ENCODE results near the gene NFKBIE.

NFKBIE gene

DNA sequence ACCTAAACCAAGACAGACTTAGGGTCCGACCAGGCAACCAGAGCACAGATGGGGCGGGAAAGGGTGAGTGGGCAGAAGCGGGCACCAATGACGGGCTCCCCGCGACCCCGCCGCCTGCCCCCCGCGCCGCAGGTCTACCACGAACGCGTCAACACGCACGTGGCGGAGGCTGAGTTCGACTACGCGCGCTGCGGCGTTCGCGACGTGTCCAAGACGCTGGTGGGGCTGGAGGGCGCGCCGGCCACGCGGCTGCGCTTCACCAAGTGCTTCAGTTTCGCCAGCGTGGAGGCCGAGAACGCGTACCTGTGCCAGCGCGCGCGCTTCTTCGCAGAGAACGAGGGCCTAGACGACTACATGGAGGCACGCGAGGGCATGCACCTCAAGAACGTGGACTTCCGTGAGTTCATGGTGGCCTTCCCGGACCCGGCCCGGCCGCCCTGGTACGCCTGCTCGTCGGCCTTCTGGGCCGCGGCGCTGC lies 10.0 kb upstream of the NFKBIE start:
- DNase-seq (ENCODE audit: low read depth in 2 of 3, low spot score in 1 of 3) = no peak

DNA sequence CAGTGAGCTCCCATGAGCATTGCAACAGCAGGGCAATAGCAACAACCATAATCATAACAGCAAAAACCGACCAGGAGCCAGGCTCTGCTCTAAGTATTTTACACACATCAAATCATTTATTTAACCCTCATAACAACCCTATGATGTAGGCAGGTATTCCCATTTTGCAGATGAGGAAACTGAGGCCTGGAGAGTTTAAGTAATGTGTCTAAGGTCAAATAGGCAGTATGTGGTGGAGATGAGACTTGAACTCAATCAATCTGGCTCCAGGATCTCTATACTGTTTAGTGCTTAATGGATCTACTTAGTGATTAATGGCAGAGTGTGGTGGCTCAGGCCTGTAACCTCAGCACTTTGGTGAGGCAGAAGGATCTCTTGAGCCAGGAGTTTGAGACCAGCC lies 8.3 kb upstream of the NFKBIE start:
- no peak for DNase-seq (ENCODE audit: low read depth in 2 of 3, low spot score in 1 of 3)

DNA sequence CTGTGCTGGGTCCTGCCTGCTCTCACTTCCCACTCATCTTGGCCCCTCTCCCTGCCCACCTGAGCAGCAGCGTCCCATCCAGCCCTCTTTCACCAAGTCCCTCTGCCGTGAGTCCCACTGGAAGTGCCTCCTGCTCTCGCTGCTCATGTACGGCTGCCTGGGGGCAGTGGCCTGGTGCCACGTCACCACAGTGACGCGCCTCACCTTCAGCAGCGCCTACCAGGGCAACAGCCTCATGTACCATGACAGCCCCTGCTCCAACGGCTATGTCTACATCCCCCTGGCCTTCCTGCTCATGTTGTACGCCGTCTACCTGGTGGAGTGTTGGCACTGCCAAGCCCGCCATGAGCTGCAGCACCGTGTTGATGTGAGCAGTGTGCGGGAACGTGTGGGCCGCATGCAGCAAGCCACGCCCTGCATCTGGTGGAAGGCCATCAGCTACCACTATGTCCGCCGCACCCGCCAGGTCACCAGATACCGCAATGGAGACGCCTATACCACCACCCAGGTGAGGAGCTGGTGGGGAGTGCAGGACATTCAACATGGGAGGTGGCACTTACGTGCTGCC lies 7.7 kb upstream of the NFKBIE start:
- DNase-seq (ENCODE audit: low read depth in 2 of 3, low spot score in 1 of 3) = no peak

DNA sequence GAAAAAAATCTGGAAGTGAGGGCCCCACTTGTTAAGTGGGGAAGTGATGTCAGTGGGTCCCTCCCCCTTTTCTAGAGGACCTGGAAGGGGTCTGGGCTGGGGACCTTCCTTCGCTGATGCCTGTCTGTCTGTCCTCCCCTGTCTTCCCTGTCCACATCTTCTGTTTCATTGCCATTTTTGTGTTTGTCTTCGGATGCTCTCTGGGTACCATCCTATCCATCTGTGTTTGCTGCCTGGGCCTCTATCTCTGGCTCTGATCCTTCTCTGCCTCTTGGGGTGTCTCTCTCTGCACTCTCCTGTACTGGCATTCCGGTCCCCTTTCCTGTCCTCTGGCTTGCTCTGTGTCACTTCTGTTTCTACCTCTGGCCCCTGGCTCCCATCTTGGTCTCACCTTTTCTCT lies 7.2 kb upstream of the NFKBIE start:
- no peak for DNase-seq (ENCODE audit: low read depth in 2 of 3, low spot score in 1 of 3)

DNA sequence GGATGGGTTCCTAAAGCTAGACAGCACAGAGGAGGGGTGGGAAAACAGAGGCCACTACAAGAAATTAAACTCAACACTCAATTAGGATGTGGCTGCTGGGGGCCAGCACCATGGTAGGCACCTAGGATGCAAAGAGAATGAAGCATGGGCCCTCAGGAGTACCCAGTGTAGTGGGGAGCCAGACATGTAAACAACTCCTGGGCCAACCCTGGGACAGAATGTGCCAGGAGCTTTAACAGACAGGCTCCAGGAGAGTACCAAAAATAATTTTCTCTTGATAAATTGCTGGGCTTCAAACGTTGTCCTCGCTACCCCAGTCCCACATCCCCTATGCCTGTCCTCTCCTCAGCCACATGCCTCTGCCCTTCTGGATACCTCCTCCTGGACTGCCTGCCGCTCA lies 6.6 kb upstream of the NFKBIE start:
- no peak for DNase-seq (ENCODE audit: low read depth in 2 of 3, low spot score in 1 of 3)

DNA sequence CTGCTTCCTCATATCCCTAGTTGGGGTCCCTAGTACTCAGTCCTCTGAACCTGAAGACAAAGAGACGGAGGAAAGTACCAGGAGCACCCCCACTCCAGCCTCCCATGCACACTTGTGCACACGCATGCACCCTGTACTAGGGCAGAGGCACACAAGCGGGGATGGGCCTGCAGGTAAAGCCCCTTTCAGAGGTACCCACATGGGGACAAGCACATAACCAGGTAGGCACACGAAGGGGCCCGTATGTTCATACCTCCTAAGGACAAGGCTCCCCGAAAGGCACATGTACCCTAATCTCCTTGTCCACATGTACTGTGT lies 6.0 kb upstream of the NFKBIE start:
- DNase-seq (ENCODE audit: low read depth in 2 of 3, low spot score in 1 of 3) = no peak

DNA sequence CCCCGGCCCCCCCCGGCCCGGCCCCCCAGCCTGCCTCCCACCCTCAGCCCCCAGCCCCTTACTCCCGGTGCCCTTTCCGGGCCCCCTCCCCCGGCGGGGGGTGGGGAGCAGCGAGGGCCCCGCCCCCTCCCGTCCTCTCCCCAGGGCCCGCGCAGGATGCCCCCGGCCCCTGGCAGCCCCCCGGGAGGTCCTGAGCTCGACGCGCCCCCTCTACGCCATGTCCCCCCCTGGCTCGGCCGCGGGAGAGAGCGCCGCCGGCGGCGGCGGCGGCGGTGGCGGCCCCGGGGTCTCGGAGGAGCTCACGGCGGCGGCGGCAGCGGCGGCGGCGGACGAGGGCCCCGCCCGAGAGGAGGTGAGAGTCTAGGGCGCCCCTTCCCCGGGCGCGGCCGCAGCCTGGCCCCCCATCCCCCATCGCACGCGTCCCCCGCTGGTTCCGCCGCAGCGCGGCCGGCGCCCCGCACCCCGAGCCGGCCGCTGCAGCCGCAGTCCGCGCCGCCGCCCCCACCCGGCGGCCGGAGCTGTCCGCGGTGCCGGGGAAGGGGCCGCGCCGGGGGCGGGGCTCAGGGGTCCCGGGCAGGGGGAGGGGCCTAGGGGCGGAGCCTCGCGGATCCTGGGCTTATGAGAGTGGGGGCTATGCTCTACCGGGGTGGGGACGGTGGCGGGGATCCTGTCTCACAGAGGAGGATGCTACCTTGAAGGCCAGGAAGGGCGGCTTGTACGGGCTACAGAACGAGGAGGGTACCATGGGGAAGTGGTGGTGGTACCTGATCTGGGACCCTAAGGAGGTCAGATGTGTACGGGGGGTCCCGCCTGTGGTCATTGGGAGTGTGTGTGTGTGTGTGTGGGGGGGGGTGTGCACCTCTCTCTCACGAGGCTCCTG lies 5.4 kb upstream of the NFKBIE start:
- DNase-seq (ENCODE audit: low read depth in 2 of 3, low spot score in 1 of 3) = no peak

DNA sequence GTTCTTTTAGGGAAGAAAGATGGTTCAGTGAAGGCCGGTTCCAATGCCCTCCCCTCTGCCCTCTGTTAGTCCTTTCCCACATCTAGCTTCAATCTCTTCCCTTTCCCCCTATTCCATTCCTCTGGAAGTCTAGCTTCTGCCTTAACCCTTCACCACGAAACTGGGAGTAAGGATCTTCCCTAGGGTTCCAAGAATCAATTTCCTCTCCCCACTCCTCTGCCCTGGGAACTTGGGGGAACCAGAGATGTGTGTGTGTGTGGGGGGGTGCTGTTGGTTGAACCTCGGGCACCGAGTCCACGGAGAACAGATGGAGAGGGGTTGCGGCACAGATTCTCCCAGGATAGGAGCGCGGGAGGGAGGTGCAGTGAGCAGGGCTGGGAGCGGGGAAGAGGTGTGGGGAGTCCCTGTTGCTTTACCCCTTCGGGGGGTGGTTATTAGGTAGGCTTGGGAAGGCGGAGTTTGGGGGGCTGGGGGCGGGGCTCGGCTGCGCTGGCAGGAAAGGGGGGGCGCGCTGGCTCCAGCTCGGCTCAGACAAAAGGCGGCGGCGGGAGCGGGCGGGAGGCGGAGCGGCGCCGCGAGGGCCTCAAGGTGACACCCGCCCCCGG lies 4.7 kb upstream of the NFKBIE start, which contains the start of gene TMEM151B:
TMEM151B (plus strand) TSS at position 530 of the 605 bp plus-strand sequence. CDS start 293 bp downstream, outside the sequence.
- DNase-seq (ENCODE audit: low read depth in 2 of 3, low spot score in 1 of 3) = no peak

DNA sequence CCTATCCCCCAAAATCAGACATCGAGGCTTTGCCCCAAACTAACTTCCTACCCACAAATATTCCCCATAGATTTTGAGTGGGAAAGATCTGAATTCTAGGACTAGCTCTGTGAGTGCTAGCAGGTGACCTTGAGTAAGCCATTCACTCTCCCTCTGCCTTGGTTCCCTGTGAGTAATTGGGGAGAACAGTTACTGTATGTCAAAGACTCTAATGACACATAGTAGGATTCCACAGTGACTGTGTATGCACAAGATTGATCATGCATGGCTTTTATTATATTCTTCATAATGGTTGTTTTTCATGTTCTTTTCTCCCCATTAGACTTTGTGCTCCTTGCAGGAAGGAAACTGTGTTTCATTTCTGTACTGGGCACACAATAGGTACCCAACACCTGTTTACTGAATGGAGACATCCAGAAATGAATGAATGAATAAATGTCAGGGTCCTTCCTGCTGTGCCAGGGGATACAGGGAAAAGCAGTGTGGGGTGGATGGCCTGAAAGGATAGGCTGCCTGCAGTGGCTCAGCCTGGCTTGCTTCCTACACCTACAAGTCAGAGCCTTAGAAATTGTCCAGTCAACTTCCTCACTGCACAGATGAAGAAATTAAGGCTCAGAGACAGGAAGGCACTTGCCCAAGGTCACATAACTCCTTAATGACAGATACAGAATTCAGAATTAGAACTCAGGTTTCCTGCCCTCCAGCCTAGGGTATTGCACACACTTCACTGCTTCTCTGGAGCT lies 4.0 kb upstream of the NFKBIE start:
- DNase-seq (ENCODE audit: low read depth in 2 of 3, low spot score in 1 of 3) = no peak

DNA sequence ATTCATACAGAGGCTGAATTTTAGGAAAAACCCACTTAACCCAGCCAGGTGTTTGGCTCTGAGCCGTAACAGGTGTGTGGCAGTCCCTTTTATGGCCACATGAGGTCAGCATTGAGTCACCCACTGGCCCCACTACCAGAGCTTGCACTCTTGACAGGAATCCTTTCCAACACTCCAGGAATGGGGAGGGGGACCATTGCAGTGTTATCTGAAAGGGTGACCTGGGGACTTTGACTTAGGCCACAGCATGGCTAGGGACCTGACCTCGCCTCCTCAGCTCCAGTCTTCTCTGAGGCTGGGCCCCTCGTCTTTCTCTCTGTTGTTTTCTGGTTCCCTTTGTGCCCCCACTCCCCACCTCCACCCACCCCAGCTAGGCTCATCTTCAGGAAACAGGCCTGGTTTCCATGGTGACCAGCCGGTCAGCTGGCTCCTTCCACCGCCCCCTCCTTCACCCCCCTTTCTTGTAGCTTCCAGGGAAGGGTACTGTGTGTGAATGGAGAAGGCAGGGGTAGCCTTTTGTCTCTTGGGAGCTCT lies 2.8 kb upstream of the NFKBIE start:
- peak; percentile 40 to 69 (median 40) for DNase-seq (ENCODE audit: low read depth in 2 of 3, low spot score in 1 of 3)

DNA sequence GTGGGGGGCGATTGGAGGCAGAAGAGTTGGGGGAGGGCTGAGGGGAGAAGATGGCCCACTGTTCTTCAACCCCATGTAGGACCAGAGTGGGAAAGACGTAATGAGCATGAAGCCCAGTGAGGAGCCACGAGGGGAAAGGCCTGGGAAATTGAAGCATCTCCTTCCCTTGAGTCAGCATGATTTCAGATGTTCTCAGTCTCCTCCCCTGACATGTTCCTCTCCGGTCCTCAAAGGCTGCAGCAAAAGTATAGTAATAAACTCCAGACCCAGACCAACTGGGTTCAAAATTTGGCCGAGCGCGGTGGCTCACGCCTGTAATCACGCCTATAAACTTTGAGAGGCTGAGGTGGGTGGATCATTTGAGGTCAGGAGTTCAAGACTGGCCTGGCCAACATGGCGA lies 1.9 kb upstream of the NFKBIE start:
- DNase-seq (ENCODE audit: low read depth in 2 of 3, low spot score in 1 of 3) = no peak

DNA sequence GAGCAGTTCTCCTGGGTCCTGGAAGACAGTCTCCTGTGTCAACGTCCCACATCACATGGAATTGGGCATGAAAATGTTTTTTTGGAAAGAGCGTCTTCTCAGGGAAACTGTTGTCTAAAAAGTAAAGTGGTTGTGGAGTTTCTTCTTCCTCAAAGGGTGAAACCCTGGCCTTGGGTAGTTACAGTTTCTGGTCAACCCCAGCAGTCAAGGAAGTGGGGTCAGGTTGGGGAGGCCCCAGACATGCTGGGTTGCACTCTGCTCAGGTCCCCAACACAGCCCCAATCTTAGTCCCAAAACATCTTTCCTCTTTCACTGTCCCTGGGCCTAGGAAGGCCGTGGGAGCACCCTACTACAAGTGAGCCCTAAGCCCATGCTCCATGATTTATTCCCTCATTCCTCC lies 996 bp upstream of the NFKBIE start:
- DNase-seq (ENCODE audit: low read depth in 2 of 3, low spot score in 1 of 3) = no peak

DNA sequence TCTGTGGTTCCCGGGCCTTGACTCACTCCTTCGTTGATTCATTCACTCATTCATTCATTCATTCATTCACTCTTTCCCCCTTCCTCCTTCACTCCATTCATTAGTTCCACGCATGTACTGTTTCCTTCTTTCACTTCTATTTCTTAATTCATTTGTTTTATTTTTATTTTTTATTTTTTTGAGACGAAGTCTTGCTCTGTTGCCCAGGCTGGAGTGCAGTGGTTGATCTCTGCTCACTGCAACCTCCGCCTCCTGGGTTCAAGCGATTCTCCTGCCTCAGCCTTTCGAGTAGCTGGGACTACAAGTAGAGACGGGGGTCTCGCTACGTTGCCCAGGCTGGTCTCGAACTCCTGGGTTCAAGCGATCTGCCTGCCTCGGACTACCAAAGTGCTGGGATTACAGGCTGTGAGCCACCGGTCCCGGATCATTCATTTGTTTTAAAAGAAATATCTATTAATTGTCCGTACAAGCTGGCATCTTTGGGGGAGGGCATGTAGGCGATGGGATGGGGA lies 427 bp upstream of the NFKBIE start:
- no peak for DNase-seq (ENCODE audit: low read depth in 2 of 3, low spot score in 1 of 3)

DNA sequence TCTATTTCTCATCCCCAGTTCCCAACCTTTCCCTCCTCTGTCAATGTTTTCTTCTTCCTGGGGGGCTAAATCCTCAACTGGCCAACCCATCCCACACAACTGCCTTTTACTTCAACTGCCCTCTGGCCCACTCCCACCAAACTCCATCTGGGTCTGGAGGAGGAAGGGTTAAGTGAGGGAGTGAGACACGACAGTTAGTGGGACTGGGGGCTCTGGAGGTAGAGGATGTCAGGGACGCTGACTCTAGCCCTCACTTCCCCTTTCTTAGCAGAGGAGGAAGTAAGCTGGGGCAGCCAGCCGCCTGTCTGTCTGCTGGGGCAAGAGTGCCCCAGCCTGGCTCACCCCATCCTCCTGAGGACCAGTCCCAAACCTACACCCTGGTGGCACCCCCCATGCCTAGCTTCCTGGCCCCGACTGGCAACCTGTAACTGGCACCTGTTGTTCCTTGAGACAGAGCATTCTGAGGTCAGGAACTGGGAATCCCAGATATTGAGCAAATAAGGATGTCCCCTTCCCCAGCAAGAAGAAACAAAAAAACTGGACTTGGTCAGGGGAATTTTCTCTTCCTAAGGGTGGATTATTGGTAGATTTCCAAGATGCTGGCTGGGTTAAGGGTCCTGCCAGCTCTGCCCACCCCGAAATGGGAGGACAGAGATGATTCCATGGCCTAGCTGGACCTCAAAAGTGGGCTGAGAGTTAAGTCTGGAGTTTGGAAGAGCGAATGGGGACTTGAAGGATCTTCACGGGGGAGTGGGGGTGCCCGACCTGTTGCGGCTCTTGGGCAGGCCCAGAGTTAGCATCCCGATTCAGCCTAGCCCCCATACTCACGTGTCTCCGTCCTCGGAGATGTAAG lies 971 bp downstream of the NFKBIE start:
- DNase-seq (ENCODE audit: low read depth in 2 of 3, low spot score in 1 of 3) = no peak

DNA sequence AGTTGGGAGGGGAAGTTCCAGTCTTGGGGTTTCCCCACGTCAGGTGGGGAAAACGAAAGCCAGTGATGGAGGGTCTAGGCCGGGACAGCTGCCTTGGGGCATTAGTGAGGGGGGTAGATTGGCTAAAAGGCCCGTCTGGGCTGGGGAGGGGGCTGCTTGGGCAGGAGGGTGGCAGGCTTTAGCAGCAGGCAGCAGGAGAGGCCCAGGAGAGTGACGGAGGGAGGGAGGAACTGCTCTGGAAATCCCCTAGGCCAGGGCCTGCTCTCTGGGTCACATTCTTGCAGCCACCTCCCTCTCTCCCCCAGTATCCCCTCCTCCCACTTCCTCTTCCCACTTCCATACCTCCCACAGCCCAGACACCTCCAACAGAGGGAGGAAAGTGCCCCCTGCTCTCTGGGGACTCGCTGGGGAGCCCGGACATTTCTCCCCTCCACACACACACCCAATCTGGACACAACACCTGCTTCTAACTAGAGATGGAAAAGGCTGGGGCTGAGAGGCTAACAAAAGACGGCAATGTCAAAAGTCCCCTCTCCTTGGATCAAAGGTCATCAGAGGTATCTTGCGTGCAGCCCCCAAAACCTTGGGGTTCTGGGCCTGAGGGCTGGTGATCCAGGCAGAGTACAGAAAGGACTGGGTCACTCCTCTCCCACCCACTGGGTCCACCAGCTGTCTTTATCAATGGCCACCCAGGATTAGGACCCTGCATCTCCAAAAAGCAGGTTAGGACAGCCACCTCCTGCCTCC lies 1.8 kb downstream of the NFKBIE start:
- DNase-seq (ENCODE audit: low read depth in 2 of 3, low spot score in 1 of 3) = no peak

DNA sequence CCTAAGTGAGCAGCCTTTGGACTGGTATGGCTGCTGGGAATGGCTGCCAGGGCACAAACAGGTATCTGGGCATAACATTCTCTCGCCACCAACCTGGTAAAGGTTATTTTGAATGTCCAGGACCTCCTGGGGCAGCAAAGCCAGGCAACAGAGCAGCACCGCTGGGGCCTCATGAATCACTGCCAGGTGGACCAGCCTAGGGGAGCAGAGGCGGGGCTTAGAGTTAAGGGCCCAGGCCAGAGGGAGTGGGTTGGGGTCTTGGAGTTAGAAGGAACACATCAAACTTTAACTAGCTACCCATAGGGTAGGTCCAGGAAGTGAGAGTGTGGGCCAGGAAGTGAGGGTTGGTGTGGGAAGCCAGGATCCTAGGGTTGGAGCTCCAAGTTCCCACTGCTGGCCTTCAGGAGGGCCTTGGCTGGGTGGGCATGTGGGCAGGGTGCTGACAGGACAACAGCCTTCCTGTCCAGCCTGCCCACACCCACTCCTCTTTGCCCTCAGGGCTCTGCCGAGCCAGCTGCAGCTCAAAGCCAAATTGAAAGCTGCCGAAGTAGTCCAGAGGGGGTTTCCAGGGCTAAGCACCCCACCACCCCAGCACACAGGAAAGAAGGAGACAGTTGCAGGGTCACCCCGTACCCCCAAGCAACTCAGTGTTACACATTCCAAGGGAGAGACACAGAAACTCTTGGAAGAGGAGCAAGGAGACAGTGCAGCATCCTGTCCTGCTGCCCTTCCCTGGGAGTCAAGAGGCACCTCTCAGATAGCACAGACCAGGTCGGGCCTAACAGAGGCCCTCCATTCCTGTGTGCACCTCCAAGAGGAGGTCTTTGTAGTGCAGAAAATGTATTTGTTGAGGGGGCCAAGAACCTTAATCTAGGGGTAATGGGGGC lies 2.6 kb downstream of the NFKBIE start:
- no peak for DNase-seq (ENCODE audit: low read depth in 2 of 3, low spot score in 1 of 3)

DNA sequence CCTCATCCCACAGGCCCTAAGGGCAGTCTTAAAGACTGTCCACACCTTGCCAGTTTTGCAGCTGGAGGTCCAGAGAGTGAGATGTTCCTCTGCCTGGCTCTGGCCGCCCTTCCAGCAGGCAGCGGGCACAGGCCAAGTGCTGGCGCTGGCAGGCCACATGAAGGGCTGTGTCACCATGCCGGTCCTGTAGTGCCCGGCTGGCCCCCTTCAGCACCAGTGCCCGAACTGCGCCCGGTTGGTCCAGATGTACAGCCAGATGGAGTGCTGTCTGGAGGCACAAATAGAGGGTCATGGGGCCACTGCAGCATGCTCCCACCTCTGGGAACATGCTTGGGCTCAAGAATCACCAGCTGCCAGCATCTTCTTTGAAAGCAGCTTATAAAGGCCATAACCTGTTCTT lies 3.8 kb downstream of the NFKBIE start:
- no peak for DNase-seq (ENCODE audit: low read depth in 2 of 3, low spot score in 1 of 3)

DNA sequence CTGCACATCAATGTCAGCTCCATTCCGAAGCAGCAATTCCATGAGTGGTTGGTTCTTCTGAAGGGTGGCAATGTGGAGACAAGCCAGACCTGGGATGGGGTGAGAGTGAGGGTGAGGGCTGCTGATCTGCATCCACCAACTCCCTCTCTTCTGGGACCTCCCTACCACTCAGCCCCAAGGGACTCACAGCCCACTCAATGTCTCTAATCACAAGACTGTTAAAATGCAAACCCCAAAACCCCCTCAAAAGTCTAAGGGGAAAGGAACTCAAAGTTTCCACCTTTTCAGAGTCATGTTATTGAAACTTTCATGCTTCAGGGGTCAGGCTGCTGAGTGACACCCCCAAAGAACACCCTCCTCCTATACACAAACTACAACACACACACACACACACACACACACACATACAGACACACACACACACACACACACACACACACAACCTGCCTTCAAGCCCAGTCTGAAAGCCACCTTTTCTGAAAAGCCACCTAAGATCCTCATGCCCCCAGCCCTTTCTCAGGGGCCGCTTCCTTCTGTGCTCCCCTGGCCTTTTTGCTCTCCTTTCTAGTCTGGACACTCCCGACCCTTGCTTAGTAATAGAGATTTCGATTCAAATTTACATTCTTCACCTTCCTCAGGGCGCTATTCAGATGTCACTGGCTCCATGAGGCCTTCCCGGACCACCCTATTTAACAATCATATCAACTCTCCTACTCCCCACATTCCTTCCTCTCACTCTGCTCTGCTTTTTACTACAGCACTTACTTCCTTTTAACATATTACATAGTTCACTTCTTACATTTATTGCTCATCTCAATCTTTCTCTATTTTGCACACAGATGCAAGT lies 4.7 kb downstream of the NFKBIE start:
- DNase-seq (ENCODE audit: low read depth in 2 of 3, low spot score in 1 of 3) = no peak

Measured in stimulated activated CD4-positive, alpha-beta T cell treated with anti-CD3 and anti-CD28 coated beads, Interleukin-12 subunit alpha, Interleukin-12 subunit beta, amount 100 ng/mL, for 48 hours (primary cell).